Neural progenitor cell (in vitro differentiated cells): ENCODE measurements around the gene CDC123.
"Not testable (repeated sequence)": the region's sequence is repeated elsewhere in the genome, so short reads cannot be mapped to it uniquely, and the experiment has no call there.

Experiments used
- EZH2 ChIP-seq: fragments of 200-600 bp; sonication (generic); IDR thresholded peaks from 2 replicates; pipeline ENCODE4 v1.6.1; 2017; ENCODE audit warnings: antibody characterized with exemption, mild to moderate bottlenecking, moderate library complexity
- TF ChIP-seq, protein P1 (sequence below): fragments of 200-600 bp; sonication (generic); IDR thresholded peaks from 2 replicates; pipeline ENCODE4 v1.5.1; 2017; ENCODE audit warnings: antibody characterized with exemption, mild to moderate bottlenecking

DNA sequence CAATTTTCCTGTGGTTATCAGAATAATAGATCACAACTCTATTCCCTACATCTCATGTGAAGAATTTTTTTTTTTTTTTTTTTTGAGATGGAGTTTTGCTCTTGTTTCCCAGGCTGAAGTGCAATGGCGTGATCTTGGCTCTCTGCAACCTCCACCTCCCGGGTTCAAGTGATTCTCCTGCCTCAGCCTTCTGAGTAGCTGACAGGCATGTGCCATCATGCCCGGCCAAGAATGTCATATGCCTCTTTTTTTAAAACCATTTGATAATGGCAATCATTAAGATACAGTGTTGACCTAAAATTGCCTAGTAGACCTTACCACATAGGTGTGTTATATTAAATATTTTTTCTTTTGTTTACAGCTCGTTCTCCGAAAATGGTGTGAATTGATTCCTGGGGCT is 38.7 kb downstream of the CDC123 start:
- TF ChIP-seq, protein P1, sequence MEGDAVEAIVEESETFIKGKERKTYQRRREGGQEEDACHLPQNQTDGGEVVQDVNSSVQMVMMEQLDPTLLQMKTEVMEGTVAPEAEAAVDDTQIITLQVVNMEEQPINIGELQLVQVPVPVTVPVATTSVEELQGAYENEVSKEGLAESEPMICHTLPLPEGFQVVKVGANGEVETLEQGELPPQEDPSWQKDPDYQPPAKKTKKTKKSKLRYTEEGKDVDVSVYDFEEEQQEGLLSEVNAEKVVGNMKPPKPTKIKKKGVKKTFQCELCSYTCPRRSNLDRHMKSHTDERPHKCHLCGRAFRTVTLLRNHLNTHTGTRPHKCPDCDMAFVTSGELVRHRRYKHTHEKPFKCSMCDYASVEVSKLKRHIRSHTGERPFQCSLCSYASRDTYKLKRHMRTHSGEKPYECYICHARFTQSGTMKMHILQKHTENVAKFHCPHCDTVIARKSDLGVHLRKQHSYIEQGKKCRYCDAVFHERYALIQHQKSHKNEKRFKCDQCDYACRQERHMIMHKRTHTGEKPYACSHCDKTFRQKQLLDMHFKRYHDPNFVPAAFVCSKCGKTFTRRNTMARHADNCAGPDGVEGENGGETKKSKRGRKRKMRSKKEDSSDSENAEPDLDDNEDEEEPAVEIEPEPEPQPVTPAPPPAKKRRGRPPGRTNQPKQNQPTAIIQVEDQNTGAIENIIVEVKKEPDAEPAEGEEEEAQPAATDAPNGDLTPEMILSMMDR = not testable (repeated sequence)
- TF ChIP-seq EZH2 = not testable (repeated sequence)
